K562 (cell line): Measurements from ENCODE around the gene CXCR5. TPM values are rescaled to one million over a fixed set of nuclear protein-coding genes. Genes with fewer than 3 reads are reported as not detected.
A peak's percentile ranks its signal among the peaks of the same experiment; 100 is the strongest.

Source experiments
- E4F1 ChIP-seq: fragments of 250-450 bp; sonication (Bioruptor Pico); IDR thresholded peaks from 2 replicates; pipeline ENCODE4 v1.5.0; 2021; ENCODE audit warnings: mild to moderate bottlenecking, borderline replicate concordance
- MGA ChIP-seq: fragments of 450-650 bp; IDR thresholded peaks from 2 replicates; pipeline ENCODE4 v1.6.1; 2016; ENCODE audit warnings: mild to moderate bottlenecking, moderate library complexity
- SMARCB1 ChIP-seq: IDR thresholded peaks from 2 replicates; pipeline ENCODE4 v1.6.1; 2011; ENCODE audit warnings: improper control_type of control experiment, low read depth; ENCODE audit not compliant: insufficient read length
- ZBTB17 ChIP-seq: fragments of 450-650 bp; formaldehyde crosslinking; IDR thresholded peaks from 2 replicates; pipeline ENCODE4 v1.4.0; 2020; ENCODE audit warnings: mild to moderate bottlenecking
- ZNF146 ChIP-seq: IDR thresholded peaks from one replicate; pipeline ENCODE4 v1.6.1; 2018; ENCODE audit warnings: missing compliant biosample characterization; ENCODE audit not compliant: unreplicated experiment
- ZNF444 ChIP-seq: fragments of 250-450 bp; sonication (Bioruptor Pico); IDR thresholded peaks from 2 replicates; pipeline ENCODE4 v1.4.0; 2020; ENCODE audit warnings: mild to moderate bottlenecking, moderate library complexity
- ZNF764 ChIP-seq: fragments of 250-450 bp; sonication (Bioruptor Pico); IDR thresholded peaks from 2 replicates; pipeline ENCODE4 v1.4.0; 2020; ENCODE audit warnings: low read depth, mild to moderate bottlenecking, moderate library complexity
- polyA plus RNA-seq, 8 experiments: library from polyadenylated mRNA; depleted of rRNA in 4 of 8; stranded (reverse) in 5 of 8; unstranded in 3 of 8; fragments of >200 nt; fragmentation: Nextera tagmentation in 2 of 8; fragmentation: Illumina TruSeq in 1 of 8; extraction: Ambion mirVana in 2 of 8; extraction: Trizol in 1 of 8; gene quantifications; 2 replicates each; pipeline versions ENCODE4 v1.2.1 to v1.2.3, GENCODE V29; 2011 to 2014; ENCODE audit warnings: inconsistent platforms in 1 of 8, missing spikeins in 1 of 8
- total RNA-seq, 7 experiments: library from RNA; depleted of rRNA in 6 of 7; stranded (reverse); fragments of >200 nt in 6 of 7; fragmentation: Illumina TruSeq in 2 of 7; extraction: Trizol in 2 of 7; gene quantifications; 2 replicates each; pipeline versions ENCODE4 v1.2.1 to v1.2.3, GENCODE V29; 2011 to 2021; ENCODE audit warnings: low replicate concordance in 1 of 7

Gene CXCR5
- total and polyA plus RNA-seq, 9 of the 15 experiments (the other 6 are each of a cell fraction or from before 2014, with no cell fraction given): 0.03 to 0.06 TPM; not detected in 7

GRCh38 chr11:118939953-118940598 lies 56.4 kb downstream of the CXCR5 start (continued):
- TF ChIP-seq MGA: peak; percentile 46; the same call in 1 of the 2 replicates
- no peak for TF ChIP-seq ZNF146
- no peak for TF ChIP-seq ZNF764 (CRISPR knock-in tag)
- no peak for TF ChIP-seq ZBTB17 (CRISPR knock-in tag)
- TF ChIP-seq ZNF444 (CRISPR knock-in tag): no peak
- no peak for TF ChIP-seq SMARCB1
- TF ChIP-seq E4F1: no peak
